ENCODE results near the gene ZFP3. TPM values are rescaled to one million over a fixed set of nuclear protein-coding genes. Genes with fewer than 3 reads are reported as not detected.
A peak's percentile ranks its signal among the peaks of the same experiment; 100 is the strongest.

ZFP3 gene
- total and polyA plus RNA-seq, 2 experiments from 2014 or later: 0.95 to 1.5 TPM

GRCh38 chr17:5044630-5045029 lies 33.6 kb upstream of the ZFP3 start:
- Histone ChIP-seq H3K36me3 (no peaks in the 10 kb centered on the region), H3K9me3 (ENCODE audit: low read depth) (no peaks in the 10 kb centered on the region), H3K4me1 (ENCODE audit: low read depth) (no peaks in the 10 kb centered on the region), H3K27ac (no peak overlapping the region), H3K4me3 (no peak overlapping the region), H3K27me3 (no peaks in the 10 kb centered on the region)
- no peak for TF ChIP-seq CTCF (IDR thresholded peaks at IDR 0.05; ENCODE audit: low read depth, low read length)
- no peak for DNase-seq (ENCODE audit: low read depth in 1 of 2, low spot score in 1 of 2)

- H3K36me3 ChIP-seq: no peaks in the 10 kb centered on the region
- TF ChIP-seq CTCF (IDR thresholded peaks at IDR 0.05; ENCODE audit: low read depth, low read length): no peak
- no peak overlapping the region for H3K4me3 ChIP-seq
- no peak for DNase-seq (ENCODE audit: low read depth in 1 of 2, low spot score in 1 of 2)
- no peaks in the 10 kb centered on the region for H3K4me1 ChIP-seq (ENCODE audit: low read depth)
- no peaks in the 10 kb centered on the region for H3K27me3 ChIP-seq
- no peak overlapping the region for H3K27ac ChIP-seq
- no peaks in the 10 kb centered on the region for H3K9me3 ChIP-seq (ENCODE audit: low read depth)
These were observed 32.8 kb upstream of the ZFP3 start for GRCh38 chr17:5045496-5045895.

- H3K4me3 ChIP-seq: no peak overlapping the region
- no peaks in the 10 kb centered on the region for H3K36me3 ChIP-seq
- no peaks in the 10 kb centered on the region for H3K4me1 ChIP-seq (ENCODE audit: low read depth)
- no peak for DNase-seq (ENCODE audit: low read depth in 1 of 2, low spot score in 1 of 2)
- no peak overlapping the region for H3K27ac ChIP-seq
- no peaks in the 10 kb centered on the region for H3K9me3 ChIP-seq (ENCODE audit: low read depth)
- H3K27me3 ChIP-seq: no peaks in the 10 kb centered on the region
- TF ChIP-seq CTCF (IDR thresholded peaks at IDR 0.05; ENCODE audit: low read depth, low read length): no peak
These were observed 30.8 kb upstream of the ZFP3 start for GRCh38 chr17:5047446-5047845.

GRCh38 chr17:5049314-5049841 lies 28.9 kb upstream of the ZFP3 start:
- Histone ChIP-seq H3K27ac (peak overlapping the region; percentile 88), H3K4me3 (no peak overlapping the region), H3K9me3 (ENCODE audit: low read depth) (no peaks in the 10 kb centered on the region), H3K27me3 (no peaks in the 10 kb centered on the region), H3K4me1 (ENCODE audit: low read depth) (no peaks in the 10 kb centered on the region), H3K36me3 (no peaks in the 10 kb centered on the region)
- no peak for TF ChIP-seq CTCF (IDR thresholded peaks at IDR 0.05; ENCODE audit: low read depth, low read length)
- no peak for DNase-seq (ENCODE audit: low read depth in 1 of 2, low spot score in 1 of 2)

- Histone ChIP-seq H3K9me3 (ENCODE audit: low read depth) (no peaks in the 10 kb centered on the region), H3K27ac (no peak overlapping the region), H3K4me3 (no peak overlapping the region), H3K36me3 (no peaks in the 10 kb centered on the region), H3K4me1 (ENCODE audit: low read depth) (no peaks in the 10 kb centered on the region), H3K27me3 (no peaks in the 10 kb centered on the region)
- DNase-seq (ENCODE audit: low read depth in 1 of 2, low spot score in 1 of 2): peak in 1 of 2 donors; percentile 33
- TF ChIP-seq CTCF (IDR thresholded peaks at IDR 0.05; ENCODE audit: low read depth, low read length): no peak
These were observed 28.0 kb upstream of the ZFP3 start for GRCh38 chr17:5050278-5050677.

GRCh38 chr17:5055543-5055942 lies 22.7 kb upstream of the ZFP3 start:
- H3K9me3 ChIP-seq (ENCODE audit: low read depth): no peaks in the 10 kb centered on the region
- no peak for DNase-seq (ENCODE audit: low read depth in 1 of 2, low spot score in 1 of 2)
- TF ChIP-seq CTCF (IDR thresholded peaks at IDR 0.05; ENCODE audit: low read depth, low read length): no peak
- H3K27ac ChIP-seq: no peak overlapping the region
- H3K4me3 ChIP-seq: no peak overlapping the region
- no peaks in the 10 kb centered on the region for H3K36me3 ChIP-seq
- H3K27me3 ChIP-seq: no peaks in the 10 kb centered on the region
- H3K4me1 ChIP-seq (ENCODE audit: low read depth): no peaks in the 10 kb centered on the region
